Tibial nerve (tissue), 4 donors: Measurements from ENCODE around the gene CCDC148. TPM values are rescaled to one million over a fixed set of nuclear protein-coding genes. Genes with fewer than 3 reads are reported as not detected.
"Not testable (repeated sequence)": the region's sequence is repeated elsewhere in the genome, so short reads cannot be mapped to it uniquely, and the experiment has no call there.

ENCODE experiments used
- DNase-seq, 2 donors: peaks; one replicate each; pipeline ENCODE4 v3.0.0-alpha.2; 2019; ENCODE audit warnings: low spot score in 2 of 2
- H3K27ac ChIP-seq, 4 donors: fragments of 200-600 bp; sonication (generic) in 3 of 4; one replicate each; pipeline ENCODE4 v1.5.1; 2017 to 2019; ENCODE audit warnings: mild to moderate bottlenecking in 1 of 4
- H3K27me3 ChIP-seq, 2 donors: fragments of 200-600 bp; sonication (generic) in 1 of 2; one replicate each; pipeline versions ENCODE4 v1.5.1 to v1.6.0; 2017 to 2019
- H3K36me3 ChIP-seq, 3 donors: fragments of 200-600 bp; sonication (generic); one replicate each; pipeline ENCODE4 v1.5.1; 2018 to 2019
- H3K4me1 ChIP-seq, 4 donors: fragments of 200-600 bp; sonication (generic) in 3 of 4; one replicate each; pipeline ENCODE4 v1.5.1; 2017 to 2019
- H3K4me3 ChIP-seq, 4 donors: fragments of 200-600 bp; sonication (generic) in 3 of 4; one replicate each; pipeline ENCODE4 v1.5.1; 2017 to 2019; ENCODE audit warnings: mild to moderate bottlenecking in 1 of 4, moderate library complexity in 1 of 4
- H3K9me3 ChIP-seq, 4 donors: fragments of 200-600 bp; sonication (generic) in 3 of 4; one replicate each; pipeline ENCODE4 v1.5.1; 2017 to 2019
- CTCF ChIP-seq, 5 experiments: fragments of 200-600 bp in 3 of 5; fragments of 450-650 bp in 2 of 5; sonication (generic) in 3 of 5; IDR thresholded peaks; one replicate each; pipeline ENCODE4 v1.5.1; 2016 to 2019; ENCODE audit warnings: antibody characterized with exemption in 5 of 5, mild to moderate bottlenecking in 3 of 5, moderate library complexity in 2 of 5
- EP300 ChIP-seq, 2 donors: sonication (generic); formaldehyde crosslinking; IDR thresholded peaks; one replicate each; pipeline ENCODE4 v1.6.1; 2017; ENCODE audit warnings: antibody characterized with exemption in 2 of 2, mild to moderate bottlenecking in 1 of 2
- POLR2A ChIP-seq, 2 donors: fragments of 450-650 bp; IDR thresholded peaks; one replicate each; pipeline ENCODE4 v1.6.1; 2017; ENCODE audit warnings: antibody characterized with exemption in 2 of 2, mild to moderate bottlenecking in 2 of 2, moderate library complexity in 2 of 2
- WGBS, 2 donors: methylation state at CpG; one replicate each; pipeline ENCODE4 v1.1.5; 2018; 5-methylcytosine and 5-hydroxymethylcytosine counted together
- total RNA-seq, 4 donors: library from RNA; depleted of rRNA; stranded (reverse); fragments of >200 nt; gene quantifications; one replicate each; pipeline ENCODE4 v1.1.0, GENCODE V29; 2016

The CCDC148 gene
- total RNA-seq, 4 donors from 2014 or later: 0.30 to 2.5 (median 1.9) TPM

- Histone ChIP-seq H3K36me3 (no peaks in the 10 kb centered on the region), H3K27ac (no peak overlapping the region), H3K4me3 (no peak overlapping the region), H3K9me3 (no peaks in the 10 kb centered on the region), H3K27me3 (no peaks in the 10 kb centered on the region), H3K4me1 (peaks cover 0 to 22% (median 3%) of the 10 kb centered on the region in 4 donors)
- WGBS, 2 donors: 97 to 100% methylated on average over 1 of the region's 1 CpG
- TF ChIP-seq EP300 (IDR thresholded peaks at IDR 0.05) (no peak), CTCF (IDR thresholded peaks at IDR 0.05) (no peak), POLR2A (IDR thresholded peaks at IDR 0.05) (no peak)
- no peak for DNase-seq
These were observed 24.6 kb upstream of the CCDC148 start for GRCh38 chr2:158481116-158481515.

GRCh38 chr2:158478816-158479215 is 22.3 kb upstream of the CCDC148 start:
- Histone ChIP-seq H3K4me3 (no peak overlapping the region), H3K27ac (peak overlapping the region in 1 of 4 donors; percentile 15), H3K27me3 (no peaks in the 10 kb centered on the region), H3K36me3 (no peaks in the 10 kb centered on the region), H3K4me1 (peaks cover 0 to 22% (median 3%) of the 10 kb centered on the region in 4 donors), H3K9me3 (no peaks in the 10 kb centered on the region)
- no peak for DNase-seq
- WGBS, 2 donors: 30 to 31% methylated on average over 1 of the region's 1 CpG
- no peak for TF ChIP-seq POLR2A (IDR thresholded peaks at IDR 0.05)
- TF ChIP-seq EP300 (IDR thresholded peaks at IDR 0.05): no peak
- no peak for TF ChIP-seq CTCF (IDR thresholded peaks at IDR 0.05)

- H3K27ac ChIP-seq: peak overlapping the region in 2 of 4 donors; percentile 15 to 45
- H3K4me1 ChIP-seq: peaks cover 0 to 22% (median 3%) of the 10 kb centered on the region in 4 donors
- H3K27me3 ChIP-seq: no peaks in the 10 kb centered on the region
- H3K9me3 ChIP-seq: no peaks in the 10 kb centered on the region
- H3K36me3 ChIP-seq: peaks cover 0 to 2% (median 0%) of the 10 kb centered on the region in 3 donors
- 61 to 66% methylated on average over 6 of the region's 6 CpGs for WGBS, 2 donors
- H3K4me3 ChIP-seq: no peak overlapping the region
- TF ChIP-seq POLR2A (IDR thresholded peaks at IDR 0.05) (no peak), CTCF (IDR thresholded peaks at IDR 0.05) (no peak), EP300 (IDR thresholded peaks at IDR 0.05) (no peak)
- no peak for DNase-seq
These were observed 21.7 kb upstream of the CCDC148 start for GRCh38 chr2:158478237-158478636.

- H3K9me3 ChIP-seq: no peaks in the 10 kb centered on the region
- peaks cover 0 to 22% (median 3%) of the 10 kb centered on the region in 4 donors for H3K4me1 ChIP-seq
- H3K27me3 ChIP-seq: no peaks in the 10 kb centered on the region
- peak overlapping the region in 2 of 4 donors; percentile 15 to 45 for H3K27ac ChIP-seq
- no peak for DNase-seq
- H3K4me3 ChIP-seq: no peak overlapping the region
- H3K36me3 ChIP-seq: peaks cover 0 to 6% (median 0%) of the 10 kb centered on the region in 3 donors
- 48 to 58% methylated on average over 3 of the region's 3 CpGs for WGBS, 2 donors
- no peak for TF ChIP-seq CTCF (IDR thresholded peaks at IDR 0.05)
- no peak for TF ChIP-seq EP300 (IDR thresholded peaks at IDR 0.05)
- TF ChIP-seq POLR2A (IDR thresholded peaks at IDR 0.05): no peak
These were observed 20.6 kb upstream of the CCDC148 start for GRCh38 chr2:158477202-158477601.

- H3K4me3 ChIP-seq, H3K27ac ChIP-seq, DNase-seq, H3K9me3 ChIP-seq, H3K27me3 ChIP-seq: not testable (repeated sequence)
- H3K4me1 ChIP-seq: peaks cover 0 to 21% (median 3%) of the 10 kb centered on the region in 4 donors
- WGBS, 2 donors: 90 to 94% methylated on average over 3 of the region's 3 CpGs
- peaks cover 0 to 14% (median 0%) of the 10 kb centered on the region in 3 donors for H3K36me3 ChIP-seq
These were observed 18.0 kb upstream of the CCDC148 start for GRCh38 chr2:158474526-158475011.
